ENCODE results near the gene ITPRID2.

The ITPRID2 gene

DNA sequence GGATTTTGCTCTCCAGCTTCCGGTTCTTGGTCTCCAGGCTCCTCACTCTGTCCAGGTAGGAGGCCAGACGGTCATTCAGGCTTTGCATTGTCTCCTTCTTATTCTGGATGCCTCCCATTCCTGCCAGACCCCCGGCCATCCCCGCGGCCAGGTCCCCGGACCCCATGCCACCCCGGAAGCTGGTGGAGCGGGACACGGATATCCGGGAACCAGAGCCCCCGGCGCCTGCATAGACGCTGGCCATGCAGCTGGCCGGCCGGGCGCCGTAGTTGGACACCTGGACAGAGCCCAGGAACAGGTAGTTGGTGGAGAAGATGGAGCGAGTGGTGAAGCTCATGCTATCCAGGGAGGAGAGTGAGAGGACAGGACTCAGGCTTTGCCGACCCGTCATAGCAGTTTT, 70.6 kb downstream of the ITPRID2 start:
- no peak for DNase-seq

DNA sequence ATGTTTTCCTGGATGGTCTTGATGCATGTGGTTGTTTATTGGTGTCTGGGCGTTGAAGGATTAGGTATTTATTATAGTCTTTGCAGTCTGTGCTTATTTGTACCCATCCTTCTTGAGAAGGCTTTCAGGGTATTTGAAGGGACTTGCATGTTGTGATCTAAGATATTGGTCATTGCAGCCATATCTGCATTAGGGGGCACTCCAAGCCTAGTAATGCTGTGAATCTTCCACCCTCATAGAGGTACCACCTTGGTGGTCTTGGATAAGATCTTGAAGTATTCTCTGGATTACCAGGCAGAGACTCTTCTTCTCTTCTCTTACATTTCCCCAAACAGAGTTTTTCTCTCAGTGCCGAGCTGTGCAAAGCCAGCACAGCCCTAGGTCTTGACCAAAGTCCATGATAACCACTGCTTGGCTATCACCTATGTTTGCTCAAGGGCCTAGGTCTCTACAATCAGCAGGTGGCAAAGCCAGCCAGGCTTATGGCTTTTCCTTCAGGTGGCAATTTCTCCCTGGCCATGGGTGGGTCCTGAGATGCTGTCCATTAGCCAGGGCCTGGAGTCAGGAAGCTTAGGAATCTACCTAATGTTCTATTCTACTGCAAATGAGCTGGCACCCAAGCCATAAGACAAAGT, 78.7 kb downstream of the ITPRID2 start:
- DNase-seq = no peak

DNA sequence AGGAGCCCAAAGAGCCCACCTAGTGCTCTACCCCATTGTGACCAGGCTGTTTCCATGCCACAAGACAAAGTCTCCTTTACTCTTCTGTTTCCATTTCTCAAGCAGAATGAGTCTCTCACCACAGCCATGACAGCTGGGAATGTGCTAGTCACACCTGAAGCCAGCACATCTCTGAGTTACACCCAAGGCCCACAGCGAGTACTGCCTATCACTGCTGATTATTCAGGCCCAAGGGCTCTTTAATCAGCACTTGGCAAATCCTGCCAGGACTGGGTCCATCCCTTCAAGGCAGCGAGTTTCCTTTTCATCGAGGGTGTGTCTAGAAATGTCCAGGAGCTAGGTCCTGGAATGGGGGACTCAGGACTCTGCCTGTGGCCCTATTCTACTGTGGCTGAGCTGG, 79.5 kb downstream of the ITPRID2 start:
- DNase-seq = no peak

DNA sequence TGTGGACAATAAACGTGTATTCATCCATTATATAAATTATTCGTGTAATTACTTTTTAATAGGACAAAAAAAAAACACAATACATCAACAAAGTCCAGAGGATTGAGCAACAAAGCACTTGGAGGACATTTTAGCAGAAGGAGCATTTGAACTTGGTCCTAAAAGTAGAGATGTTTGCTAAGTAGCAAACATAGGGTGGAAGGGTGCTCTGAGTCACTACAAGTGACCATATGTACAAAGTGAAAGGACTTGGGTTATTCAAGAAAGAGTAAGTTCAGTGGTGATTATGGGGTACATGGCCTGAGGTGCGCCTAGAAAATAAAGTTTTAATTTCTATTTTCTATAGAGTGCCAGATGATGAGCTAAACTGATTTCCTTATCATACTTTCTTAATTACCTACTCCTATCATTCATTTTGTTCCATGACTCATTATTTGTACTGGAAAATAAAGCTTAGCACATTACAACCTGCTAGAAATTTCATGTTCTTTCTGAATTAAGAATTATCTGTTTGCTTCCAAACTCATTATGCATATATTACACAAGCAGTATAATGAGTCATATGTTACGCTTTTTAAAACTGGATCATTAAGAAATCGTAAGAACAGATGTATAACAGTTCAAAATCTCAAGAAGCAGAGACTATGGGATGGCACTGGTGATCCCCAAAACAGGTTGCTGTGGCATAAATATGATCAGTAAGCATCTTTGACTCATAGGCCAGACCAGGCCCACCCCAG, 81.1 kb downstream of the ITPRID2 start:
- DNase-seq = no peak

DNA sequence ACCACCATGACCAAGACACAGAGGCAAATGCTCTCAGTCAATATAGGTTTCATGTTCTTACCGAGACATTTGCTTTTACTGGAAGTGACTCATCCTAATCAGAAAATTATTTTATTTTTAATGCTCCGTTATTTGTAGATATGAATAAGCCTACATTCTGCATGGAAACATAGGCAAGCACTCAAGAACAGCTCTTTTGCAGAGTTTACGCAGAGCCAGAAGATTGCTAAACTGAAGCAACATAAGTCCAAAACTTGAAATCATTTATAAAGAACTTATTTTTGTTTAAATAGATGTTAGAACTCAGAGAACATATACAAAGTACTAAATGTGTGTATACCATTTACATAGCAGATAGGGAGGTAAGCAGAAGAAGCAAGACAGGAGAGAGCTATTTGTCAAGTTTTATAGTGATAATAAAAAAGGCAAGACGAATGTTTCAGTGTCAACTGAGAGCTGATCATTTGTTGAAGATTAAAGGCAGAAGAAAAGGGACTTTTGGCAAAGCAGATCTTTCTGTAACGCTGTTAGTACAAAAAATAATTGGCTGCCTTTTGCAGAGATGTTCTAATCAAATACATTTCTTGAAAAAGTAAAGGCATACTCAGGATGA, 81.7 kb downstream of the ITPRID2 start:
- DNase-seq = no peak

GRCh38 chr2:181977661-181978350, 86.3 kb downstream of the ITPRID2 start:
- no peak for DNase-seq

DNA sequence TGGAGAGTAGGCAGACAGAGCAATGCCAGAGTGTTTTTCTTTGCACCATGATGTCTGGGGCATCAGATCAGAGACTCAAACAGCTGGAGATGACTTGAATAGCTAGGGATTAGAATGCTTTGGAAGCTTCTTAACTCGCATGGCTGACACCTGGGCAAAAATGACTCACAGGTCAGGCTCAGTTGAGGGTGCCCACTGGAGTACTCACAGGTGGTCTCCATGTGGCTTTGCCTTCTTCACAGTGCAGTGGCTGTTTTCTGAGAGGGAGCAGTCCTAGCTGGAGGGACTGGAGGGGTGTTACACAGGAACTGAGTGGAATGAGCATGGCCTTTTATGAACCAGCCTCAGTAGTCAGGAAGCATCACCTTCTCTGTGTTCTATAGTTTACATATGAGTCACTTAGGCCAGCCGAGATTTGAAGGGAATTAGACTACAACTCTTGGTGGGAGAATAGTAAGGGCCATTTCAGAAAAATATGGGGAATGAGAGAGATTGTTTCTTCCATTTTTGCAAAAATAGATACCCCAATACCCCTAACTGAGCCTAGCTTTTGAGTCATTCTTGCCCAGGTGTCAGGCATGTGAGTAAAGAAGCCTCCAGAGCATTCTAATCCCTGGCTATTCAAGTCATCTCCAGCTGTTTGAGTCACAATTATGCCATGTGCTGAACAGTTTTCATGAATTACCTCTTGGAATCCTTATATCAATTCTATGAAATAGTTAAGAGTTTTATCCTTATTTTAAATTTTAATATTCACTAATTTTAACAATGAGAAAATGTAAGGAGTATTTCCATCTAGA, 87.0 kb downstream of the ITPRID2 start:
- DNase-seq = no peak
